GM13976 (cell line): ENCODE data around the gene EYS.

Experiments
- DNase-seq: peaks from one replicate; pipeline ENCODE4 v3.0.0; 2012; ENCODE audit warnings: low spot score
- CTCF ChIP-seq: IDR thresholded peaks from 2 replicates; pipeline ENCODE4 v1.5.1; 2012; ENCODE audit warnings: borderline replicate concordance, mild to moderate bottlenecking; ENCODE audit not compliant: insufficient read depth; ENCODE audit errors: extremely low read depth, missing control alignments, control extremely low read depth
- in situ Hi-C: fragments of 300-500 bp; cut with MboI; formaldehyde crosslinking; loops from one replicate; pipeline ENCODE4 v1.12.0; 2022; ENCODE audit warnings: low sequenced_read_pairs, mixed read lengths, inconsistent platforms; ENCODE audit not compliant: unreplicated experiment

The EYS gene

GRCh38 chr6:65189236-65189881 lies 517.7 kb downstream of the EYS start:
- in situ Hi-C loops: no loop called here
- no peak for DNase-seq
- no peak for TF ChIP-seq CTCF

DNA sequence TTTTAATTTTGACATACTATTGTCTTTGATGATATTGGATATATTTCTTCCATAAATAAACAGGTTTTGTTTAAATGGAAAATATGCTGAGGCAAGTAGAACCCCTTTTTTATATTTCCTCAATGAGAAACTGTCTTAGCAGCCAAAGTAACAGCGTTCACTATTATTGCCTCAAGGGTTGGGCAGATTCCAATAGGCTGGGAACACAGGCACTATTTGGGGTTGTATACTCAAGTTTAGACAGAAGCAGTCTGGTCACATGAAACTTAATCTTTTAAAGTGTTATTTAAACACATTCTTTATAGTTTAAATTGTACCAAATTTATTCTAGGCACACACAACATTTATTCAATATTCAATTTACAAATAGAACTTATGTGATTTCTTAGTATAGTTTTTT lies 520.2 kb downstream of the EYS start:
- no peak for TF ChIP-seq CTCF
- DNase-seq: no peak
- in situ Hi-C loops: no loop called here

DNA sequence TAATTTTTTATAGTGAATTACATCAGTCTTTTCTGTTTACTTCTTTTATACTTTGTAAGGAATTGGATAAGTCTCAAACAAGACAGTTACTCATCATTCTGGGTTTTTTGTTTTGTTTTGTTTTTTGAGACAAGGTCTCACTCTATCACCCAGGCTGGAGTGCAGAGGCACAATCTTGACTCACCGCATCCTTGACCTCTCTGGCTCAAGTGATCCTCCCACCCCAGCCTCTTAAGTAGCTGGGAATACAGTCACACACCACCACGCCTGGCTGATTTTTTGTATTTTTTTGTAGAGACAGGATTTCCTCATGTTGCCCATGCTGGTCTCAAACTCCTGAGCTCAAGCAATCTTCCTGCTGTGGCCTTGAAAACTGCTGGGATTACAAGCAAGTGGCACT lies 524.3 kb downstream of the EYS start:
- no peak for DNase-seq
- in situ Hi-C loops: no loop called here
- TF ChIP-seq CTCF: no peak

GRCh38 chr6:65170273-65170672 lies 536.8 kb downstream of the EYS start:
- no peak for DNase-seq
- TF ChIP-seq CTCF: no peak
- in situ Hi-C loops: no loop called here

- TF ChIP-seq CTCF: no peak
- in situ Hi-C loops: no loop called here
- no peak for DNase-seq
Observed at GRCh38 chr6:65161661-65162060, 545.4 kb downstream of the EYS start.

GRCh38 chr6:65157025-65157424 lies 550.0 kb downstream of the EYS start:
- in situ Hi-C loops: no loop called here
- DNase-seq: no peak
- TF ChIP-seq CTCF: no peak
